IMR-90 (cell line): ENCODE data around the gene C8A.

Source experiments
- BHLHE40 ChIP-seq: fragments of 150-350 bp; IDR thresholded peaks from 2 replicates; pipeline ENCODE4 v1.6.1; 2016; ENCODE audit warnings: mild to moderate bottlenecking, low read depth, low read length
- CTCF ChIP-seq: conservative IDR thresholded peaks from 2 replicates; pipeline ENCODE4 v1.5.1; 2012; ENCODE audit warnings: mild to moderate bottlenecking, low read depth, low read length, improper control_type of control experiment
- RAD21 ChIP-seq: IDR thresholded peaks from 2 replicates; pipeline ENCODE4 v1.6.1; 2012; ENCODE audit warnings: low read length, improper control_type of control experiment
- RCOR1 ChIP-seq: IDR thresholded peaks from 2 replicates; pipeline ENCODE4 v1.6.1; 2012; ENCODE audit warnings: mild to moderate bottlenecking, low read length, improper control_type of control experiment; ENCODE audit not compliant: insufficient replicate concordance
- USF2 ChIP-seq: fragments of 150-350 bp; IDR thresholded peaks from 2 replicates; pipeline ENCODE4 v1.6.1; 2017; ENCODE audit warnings: mild to moderate bottlenecking, antibody characterized with exemption, low read length, low read depth

DNA sequence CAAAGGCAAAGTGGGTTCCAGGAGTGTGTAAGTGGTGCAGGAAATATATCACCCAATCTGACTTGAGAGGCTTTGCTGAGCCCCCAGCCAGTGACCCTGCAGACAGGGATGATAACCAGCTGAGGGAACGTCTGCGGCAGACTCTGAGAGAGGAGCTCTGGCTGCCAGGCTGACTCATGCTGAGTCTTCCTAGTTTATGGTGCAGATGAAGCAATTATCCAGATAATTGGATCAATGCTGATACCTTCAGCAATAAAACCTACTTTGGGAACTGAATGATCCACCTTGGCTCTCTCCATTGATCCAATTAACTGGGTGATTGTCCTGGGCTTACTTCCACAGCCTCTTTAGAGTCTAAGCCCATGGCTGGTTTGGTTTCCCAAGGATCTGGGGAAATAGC, 103.9 kb downstream of the C8A start:
- no peak for TF ChIP-seq RAD21
- TF ChIP-seq CTCF: no peak
- TF ChIP-seq BHLHE40: no peak
- no peak for TF ChIP-seq USF2
- TF ChIP-seq RCOR1: no peak
